NCI-H187 treated with DMSO at 0.1 percent for 48 hours (cell line): ENCODE results near the gene FILIP1.

Experiments
- DNase-seq: peaks from one replicate; lab custom pipeline; 2025; lab: John Stamatoyannopoulos, UW

The FILIP1 gene, protein sequence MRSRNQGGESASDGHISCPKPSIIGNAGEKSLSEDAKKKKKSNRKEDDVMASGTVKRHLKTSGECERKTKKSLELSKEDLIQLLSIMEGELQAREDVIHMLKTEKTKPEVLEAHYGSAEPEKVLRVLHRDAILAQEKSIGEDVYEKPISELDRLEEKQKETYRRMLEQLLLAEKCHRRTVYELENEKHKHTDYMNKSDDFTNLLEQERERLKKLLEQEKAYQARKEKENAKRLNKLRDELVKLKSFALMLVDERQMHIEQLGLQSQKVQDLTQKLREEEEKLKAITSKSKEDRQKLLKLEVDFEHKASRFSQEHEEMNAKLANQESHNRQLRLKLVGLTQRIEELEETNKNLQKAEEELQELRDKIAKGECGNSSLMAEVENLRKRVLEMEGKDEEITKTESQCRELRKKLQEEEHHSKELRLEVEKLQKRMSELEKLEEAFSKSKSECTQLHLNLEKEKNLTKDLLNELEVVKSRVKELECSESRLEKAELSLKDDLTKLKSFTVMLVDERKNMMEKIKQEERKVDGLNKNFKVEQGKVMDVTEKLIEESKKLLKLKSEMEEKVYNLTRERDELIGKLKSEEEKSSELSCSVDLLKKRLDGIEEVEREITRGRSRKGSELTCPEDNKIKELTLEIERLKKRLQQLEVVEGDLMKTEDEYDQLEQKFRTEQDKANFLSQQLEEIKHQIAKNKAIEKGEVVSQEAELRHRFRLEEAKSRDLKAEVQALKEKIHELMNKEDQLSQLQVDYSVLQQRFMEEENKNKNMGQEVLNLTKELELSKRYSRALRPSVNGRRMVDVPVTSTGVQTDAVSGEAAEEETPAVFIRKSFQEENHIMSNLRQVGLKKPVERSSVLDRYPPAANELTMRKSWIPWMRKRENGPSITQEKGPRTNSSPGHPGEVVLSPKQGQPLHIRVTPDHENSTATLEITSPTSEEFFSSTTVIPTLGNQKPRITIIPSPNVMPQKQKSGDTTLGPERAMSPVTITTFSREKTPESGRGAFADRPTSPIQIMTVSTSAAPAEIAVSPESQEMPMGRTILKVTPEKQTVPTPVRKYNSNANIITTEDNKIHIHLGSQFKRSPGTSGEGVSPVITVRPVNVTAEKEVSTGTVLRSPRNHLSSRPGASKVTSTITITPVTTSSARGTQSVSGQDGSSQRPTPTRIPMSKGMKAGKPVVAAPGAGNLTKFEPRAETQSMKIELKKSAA (N-terminal part only)

DNA sequence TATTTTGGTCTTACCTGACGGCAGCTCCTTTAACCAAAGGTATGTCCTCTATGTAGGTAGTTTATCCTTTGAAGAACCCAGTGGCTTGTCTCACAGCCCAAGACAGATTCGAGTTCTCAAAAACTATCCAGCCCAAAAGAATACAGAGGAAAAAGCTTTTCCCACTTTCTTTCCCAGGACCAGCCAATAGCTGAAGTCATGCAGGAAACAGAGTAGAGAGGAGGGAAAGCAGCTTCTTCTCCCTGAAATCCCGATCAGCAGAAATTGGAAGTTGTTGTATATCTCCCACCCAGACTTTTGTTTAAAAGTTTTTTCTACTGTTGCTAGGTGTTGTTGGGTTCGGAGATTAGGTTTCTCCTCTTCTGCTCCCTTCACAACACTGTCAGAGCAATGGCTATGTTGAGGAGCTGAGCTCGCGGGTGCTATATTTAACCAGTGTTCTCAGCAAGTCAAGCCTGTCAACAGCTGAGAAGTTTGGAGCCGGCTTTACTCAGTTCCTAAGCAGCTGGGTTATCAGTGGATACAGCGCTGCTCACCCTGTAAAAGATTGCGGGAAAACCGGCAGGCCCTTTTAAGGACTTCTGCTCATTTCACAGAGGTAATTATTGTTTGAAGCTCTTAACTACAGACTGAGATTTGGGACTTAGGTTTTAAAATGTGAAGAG lies at the start of gene FILIP1:
Gene FILIP1, minus strand, starts transcription at position 401 of the 665 bp plus-strand sequence. CDS start 78,828 bp downstream, outside the sequence.
- no peak for DNase-seq

DNA sequence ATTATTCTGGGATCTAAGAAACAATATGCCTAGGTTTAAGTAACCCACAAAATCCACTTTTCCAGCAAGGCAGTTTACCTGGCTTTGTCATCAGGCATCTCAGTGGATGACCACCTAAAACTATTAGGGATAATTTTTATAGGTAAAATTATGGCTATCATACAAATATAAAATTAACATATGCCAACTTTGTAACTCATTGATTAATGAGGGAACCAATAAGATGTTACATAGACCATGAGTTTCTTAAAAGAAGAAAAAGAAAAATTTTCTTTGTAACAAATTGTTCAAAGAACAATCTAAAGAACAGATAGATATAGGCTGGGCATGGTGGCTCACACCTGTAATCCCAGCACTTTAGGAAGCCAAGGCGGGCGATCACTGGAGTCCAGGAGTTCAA lies 49.7 kb upstream of the FILIP1 start:
- DNase-seq = no peak

DNA sequence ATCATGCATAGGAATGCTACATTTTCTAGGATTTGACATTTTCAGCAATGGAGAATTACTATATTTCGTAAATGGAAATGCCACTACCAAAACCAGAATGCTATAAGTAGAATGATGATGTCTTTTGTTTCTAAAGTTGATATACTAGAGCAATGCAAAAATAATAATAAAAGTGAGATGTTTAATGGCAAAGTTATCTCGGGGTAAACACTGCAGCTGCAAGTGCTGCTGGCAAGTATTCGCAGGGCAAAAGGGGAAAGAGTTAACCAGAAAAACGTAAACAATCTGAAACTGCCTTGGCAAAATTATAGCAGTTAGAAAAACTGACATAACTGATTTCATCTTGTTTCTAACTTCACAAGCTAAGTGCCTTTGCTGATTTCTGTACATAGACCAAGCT lies 45.5 kb upstream of the FILIP1 start:
- no peak for DNase-seq

DNA sequence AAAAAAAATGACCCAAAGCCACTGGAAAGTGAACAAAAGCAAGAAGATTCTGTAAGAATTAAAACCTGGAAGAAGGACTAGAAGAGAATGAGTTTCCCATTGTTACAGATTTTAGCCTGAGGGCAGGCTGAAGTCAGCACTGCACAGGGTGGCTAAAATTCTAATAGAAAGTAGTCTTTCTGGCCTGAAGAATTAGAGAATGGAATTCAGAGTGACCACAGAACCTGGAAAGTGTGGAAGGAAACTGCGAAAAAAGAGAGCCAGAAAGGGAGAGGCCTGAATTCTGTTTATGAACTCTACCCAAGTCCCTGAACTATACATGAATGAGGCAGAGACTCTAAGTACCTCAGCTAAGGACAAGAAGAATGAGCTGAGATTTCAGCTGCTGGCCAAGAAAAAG lies 38.9 kb upstream of the FILIP1 start:
- no peak for DNase-seq

DNA sequence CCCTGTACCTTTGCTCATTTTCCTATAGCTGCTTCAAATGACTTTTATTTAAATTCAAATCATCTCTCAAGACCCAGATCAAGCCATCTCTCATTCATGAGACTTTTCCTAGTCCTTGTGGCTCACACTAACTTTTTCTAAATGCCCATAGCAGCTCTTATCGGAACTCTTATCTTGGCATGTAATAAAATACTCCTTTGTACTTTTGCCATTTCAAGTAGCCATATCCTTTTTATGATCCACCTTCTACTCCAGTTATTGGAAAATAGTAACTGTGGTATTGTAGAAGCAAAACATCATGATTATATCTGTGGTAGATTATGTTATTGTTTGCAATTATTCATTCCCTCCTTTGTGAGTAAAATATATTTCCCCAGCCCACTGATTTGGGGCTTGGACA lies 37.6 kb upstream of the FILIP1 start:
- no peak for DNase-seq

DNA sequence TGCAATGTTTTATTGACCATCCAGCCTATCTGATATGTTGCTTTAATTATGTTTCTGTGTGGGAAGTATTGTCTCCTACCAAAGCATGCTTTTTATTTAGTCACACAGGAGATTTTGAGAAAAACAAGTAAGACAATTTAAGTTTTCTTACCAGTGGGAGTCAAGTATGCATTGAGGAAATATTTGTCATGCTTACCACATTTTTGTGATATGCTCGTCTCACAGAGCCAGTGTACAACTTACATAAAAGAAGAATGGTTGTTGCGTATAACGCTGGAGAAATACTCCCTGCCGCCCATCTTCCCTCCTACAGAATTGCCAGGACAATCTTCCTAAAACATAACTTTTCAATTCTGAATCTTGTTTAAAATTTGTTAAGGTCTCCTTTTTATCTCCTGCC lies 37.1 kb upstream of the FILIP1 start:
- no peak for DNase-seq

DNA sequence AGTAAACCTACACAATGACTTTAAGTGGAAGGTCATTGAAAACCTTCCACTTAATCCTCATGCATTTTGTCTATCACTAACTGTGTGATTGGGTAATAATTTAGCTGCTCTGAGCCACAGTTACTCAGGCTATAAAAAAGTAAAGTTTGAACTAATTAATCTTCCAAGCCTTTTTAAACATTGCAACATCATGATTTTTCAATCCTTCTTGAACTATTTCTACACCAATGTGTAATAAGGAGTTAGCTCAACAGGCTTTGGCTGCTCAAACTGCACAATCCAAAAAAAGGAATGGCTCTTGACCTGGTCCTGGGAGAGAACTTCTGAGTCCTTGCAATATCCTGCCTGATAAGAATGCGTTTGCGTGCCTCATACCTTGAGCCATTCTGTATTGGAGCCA lies 34.8 kb upstream of the FILIP1 start:
- no peak for DNase-seq

DNA sequence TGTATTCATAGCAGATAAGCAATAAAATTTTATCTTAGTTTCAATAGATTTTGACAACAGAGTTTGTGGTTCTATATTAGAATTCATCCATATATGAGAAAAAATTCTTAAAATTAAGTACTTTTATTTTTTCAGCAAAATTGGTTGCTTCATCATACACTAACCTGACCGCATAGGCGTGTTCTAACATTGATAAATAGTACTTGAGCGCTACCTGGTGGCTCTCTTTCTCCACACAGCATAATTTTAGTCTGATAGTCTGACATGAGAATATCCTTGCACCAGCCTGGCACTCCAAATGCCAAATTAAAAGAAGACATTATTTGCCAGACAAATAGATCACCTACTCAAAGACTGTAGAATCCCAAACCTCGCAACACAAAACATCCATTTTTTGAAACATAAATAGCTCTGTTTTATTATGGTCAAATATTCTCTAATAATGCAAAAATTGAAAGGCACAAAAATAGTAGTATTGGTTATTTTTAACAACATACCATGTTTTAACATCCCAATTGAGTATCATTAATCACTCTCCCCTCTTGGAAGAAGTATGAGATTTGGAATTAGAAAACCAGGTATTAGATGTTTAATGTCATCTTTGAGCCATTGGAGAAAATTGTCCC lies 33.0 kb upstream of the FILIP1 start:
- DNase-seq = peak; percentile 1

DNA sequence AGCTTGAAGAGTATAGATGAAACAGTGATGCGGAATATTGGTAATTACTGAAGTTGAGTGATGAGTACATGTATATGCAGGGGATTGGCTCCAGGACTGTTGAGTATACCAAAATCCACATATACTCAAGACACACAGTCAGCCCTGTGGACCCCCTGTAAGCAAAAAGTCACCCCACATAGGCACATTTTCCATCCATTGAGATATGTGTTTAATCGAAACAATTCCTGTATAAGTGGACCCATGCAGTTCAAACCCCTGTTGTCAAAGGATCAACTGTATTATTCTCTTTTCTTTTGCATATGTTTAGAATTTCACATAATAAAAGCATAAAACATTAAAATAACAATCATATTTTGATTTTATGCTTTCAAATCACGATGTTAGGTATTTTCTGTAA lies 32.1 kb upstream of the FILIP1 start:
- no peak for DNase-seq

DNA sequence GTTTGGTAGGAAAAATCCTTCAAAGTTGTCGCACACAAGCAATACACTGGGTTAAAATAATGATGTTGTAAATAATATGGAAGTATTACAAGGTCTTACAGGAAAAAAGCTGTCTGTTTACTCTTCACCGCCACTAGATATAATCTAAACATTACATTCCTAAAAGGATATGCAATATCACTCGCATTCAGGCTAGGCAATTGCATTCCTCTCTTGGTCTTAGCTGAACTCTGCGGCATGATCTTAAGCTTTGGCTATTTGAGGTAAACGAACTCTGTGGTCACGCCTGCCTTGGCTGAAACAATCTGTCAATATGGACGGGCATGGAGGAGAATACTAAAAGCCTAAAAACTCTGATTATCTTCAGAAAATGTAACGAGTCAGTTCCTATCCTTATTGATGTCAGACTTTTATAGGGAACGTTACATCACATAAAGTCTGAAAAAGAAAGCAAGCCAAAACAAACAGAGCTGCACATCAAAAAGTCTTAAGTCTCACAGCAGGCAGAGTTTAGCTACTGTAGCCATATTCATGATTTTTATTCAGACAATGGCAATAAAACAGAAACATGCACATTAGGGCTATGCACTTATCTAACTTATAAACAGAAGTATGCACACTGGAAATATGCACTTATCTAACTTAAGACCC lies 30.8 kb upstream of the FILIP1 start:
- no peak for DNase-seq

DNA sequence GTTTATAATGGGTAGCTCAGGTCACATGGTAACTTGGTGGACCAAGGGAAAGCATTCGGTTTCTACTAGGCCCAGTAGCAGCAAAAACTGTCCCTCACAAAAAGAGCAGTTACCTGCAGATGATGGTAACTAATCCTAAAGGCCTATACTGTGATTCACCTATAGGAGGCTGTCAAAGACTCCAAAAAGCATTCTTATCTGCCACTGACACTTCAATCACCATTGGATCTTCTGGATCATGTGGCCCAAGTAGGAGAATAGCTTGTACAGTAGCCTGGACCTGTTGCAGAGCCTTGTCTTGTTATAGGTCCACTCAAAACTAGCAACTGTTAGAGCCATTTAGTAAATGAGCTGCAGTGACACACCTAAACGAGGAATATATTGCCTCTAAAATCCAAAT lies 23.2 kb upstream of the FILIP1 start:
- no peak for DNase-seq

DNA sequence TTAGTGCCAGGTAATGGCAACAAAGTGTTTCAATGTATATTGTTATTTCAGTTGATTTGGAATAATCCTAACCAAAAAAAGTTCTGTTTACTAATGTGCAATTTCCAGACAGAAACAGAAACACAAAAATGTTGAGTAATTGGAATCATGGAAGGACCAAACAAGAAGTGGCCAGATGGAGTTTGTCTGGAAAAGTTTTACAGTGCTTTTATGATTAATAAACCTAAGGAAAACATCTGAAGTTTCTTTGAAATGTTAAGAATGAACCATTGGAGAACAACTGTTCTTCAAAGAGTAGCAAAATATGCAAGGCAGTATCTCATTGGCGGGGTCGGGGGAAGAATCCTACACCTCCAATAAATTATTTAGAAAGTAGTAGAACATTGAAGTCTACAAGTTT lies 19.0 kb upstream of the FILIP1 start:
- no peak for DNase-seq

DNA sequence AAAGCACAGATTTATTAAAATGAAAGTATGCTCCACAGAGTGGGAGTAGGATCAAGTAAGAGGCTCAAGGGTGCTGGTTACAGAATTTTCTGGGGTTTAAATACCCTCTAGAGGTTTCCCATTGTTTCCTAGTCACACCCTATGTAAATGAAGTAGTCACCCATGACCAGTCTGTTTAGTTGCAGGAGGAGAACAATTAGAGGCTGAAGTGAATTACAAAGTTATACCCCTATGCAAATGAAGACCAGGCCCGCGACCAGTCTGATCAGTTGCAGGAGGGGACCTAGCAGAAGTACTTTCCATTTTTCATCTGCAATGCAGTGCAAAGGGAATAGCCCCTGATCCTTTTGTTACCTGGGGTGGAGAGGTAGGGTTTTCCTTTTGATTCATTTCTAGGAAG lies 11.8 kb upstream of the FILIP1 start:
- DNase-seq = no peak

DNA sequence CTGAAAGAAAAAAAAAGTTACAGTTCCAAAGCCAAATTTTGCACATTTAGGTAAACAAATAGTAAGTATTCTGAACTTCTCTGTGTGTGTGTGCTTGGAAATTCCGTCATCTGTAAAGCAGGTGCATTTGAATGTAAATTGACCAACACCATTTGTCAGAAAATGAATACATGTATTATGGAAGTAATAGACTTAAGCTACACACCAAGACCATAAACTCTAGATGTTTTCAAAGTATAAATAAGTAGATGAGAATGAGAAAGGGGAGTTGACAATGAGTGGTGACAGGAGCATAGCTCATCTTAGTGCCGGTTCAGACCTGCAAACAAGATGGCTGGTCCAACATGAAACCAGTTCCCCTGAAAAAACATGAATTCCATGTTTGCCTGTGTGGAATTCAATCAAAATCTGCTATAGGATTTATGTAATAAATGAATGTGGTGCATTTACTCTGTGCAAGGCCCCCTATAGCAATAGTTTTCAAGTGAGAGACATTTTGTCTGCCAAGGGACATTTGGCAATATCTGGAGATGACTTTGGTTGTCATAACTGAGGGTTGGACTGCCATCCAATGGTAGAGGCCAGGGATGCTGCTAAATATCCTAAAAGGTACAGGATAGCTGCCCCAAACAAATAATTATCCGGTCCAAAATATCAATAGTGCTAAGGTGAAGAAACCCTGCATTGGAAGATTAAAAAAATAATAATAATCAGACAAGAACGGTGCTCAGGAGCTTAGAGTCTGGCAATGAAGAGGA lies 11.0 kb upstream of the FILIP1 start:
- DNase-seq = no peak

DNA sequence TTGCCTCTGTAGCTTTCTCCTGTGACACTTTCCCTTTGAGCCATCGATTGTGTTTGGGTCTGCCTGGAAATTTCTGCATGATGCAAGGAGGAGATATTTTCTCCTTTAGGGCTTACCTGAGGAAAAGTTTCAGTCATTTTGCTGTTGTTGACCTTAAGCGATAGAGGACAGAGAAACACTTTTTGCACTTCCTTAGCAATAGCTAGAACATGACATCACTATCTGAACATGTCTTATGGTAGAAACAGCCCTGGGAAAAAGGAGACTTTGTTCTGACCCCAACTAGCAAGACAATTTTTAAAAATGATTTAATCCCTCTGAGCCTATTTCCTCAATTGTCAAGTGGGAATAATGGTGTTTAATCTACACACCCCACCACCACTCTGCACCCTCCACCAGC lies 9.7 kb upstream of the FILIP1 start:
- DNase-seq = no peak

DNA sequence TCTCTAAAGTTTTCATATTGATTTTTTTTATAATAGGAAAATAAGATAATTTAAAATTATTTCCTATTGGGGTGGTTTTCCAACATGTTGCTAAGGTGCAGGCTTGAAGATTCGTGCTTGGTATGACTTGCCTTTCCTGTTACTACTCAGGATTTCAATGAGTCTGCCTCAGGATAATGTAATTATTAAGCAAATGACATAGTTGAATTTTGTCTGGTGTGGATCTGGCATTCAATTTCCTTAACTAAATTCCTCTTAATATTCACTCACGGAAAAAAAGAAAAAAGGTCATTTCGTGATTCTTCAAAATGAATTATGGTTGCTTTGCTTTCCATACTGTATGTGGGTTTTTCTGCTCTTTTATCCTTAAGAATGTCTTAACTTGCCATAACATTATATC lies 9.3 kb upstream of the FILIP1 start:
- DNase-seq = no peak

DNA sequence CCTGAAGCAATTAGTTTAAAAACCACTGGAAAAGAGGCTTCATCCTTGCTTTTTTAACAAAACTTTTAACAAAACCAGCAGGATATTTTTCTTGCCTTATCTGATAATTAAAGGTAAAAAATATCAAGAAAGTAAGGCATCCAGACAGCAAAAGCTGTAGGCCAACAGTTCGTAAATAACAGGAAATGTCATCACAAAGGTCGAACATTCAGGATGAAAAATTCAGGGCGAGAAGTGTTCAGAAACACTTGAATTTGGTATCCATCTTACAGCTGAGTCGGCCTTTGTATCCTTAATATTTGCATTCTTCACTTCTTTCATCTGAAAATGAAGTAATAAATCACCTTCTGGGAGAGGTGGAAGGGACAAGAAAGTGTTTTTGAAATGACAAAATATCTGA lies 8.2 kb upstream of the FILIP1 start:
- no peak for DNase-seq

DNA sequence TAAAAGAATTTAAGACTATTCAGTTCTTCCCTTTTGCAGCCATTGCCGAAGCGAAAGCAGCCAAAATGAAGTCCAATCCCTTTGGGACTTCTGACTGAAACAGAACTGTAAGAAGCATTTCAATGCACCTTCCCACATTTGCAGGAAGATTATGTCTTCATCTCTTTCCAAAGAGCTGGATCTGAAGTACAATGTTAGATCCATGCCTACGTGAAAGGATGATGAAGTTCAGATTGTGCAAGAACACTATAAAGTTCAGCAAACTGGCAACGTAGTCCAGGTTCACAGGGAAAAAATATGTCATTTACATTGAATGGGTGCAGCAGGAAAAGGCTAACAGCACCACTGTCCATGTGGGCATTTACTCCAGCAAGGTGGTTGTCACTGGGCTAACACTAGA lies 6.0 kb upstream of the FILIP1 start:
- DNase-seq = no peak

DNA sequence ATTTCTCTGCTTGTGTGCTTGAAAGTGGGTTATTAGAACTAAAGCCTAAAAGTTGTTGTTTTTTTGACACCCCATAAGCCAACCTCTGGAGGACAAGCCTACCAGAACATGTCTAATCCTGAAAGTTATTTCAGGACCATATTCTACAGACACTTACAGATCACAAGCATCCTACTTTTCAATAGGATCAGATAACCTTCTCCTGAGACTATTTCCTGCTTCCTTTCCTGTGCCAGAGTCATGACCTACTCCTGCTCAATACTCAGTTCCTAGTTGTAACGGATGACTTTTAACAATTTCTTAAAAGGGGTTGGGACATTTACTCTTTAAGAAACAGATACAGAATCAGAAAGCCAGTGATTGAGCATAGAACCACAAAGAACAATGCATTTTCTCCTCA lies 5.3 kb upstream of the FILIP1 start:
- no peak for DNase-seq

DNA sequence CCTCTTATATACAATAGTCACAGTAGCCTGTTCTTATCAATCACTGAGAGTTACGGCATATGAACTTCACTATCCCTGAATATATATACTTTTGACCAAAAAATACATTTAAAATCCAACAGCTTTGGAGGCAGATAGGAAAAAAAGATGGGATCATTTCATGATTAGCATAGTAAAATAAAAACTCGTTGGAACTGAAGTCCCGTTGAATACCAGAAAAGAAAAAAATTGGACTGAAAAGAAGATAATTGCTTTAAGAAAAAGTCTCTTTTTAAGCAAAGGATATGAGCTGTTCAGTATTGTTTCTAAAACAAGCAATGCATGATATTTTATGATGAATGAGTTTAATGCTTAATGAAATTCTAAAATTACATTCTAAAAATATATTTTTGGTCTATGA lies 4.4 kb upstream of the FILIP1 start:
- DNase-seq = no peak
